Measurements from ENCODE around the gene TUBB. TPM values are rescaled to one million over a fixed set of nuclear protein-coding genes. Genes with fewer than 3 reads are reported as not detected.

The TUBB gene
- polyA plus RNA-seq, 1 of the 3 experiments (the other 2 are of a cell fraction): 1,037 TPM

GRCh38 chr6:30725713-30726505 lies 5.8 kb downstream of the TUBB start (continued):
- no peak for TF ChIP-seq REST (IDR thresholded peaks at IDR 0.05; ENCODE audit: low read depth, low read length)
- TF ChIP-seq RCOR1 (IDR thresholded peaks at IDR 0.05; ENCODE audit: low read length): no peak
- TF ChIP-seq FOSL2 (IDR thresholded peaks at IDR 0.05; ENCODE audit: borderline replicate concordance, low read depth): no peak; the same call in 1 of the 2 replicates
- 0 out of 2 replicates have a peak, but pooled peaks have one; percentile 41 for TF ChIP-seq ELF1 (IDR thresholded peaks at IDR 0.05)
- TF ChIP-seq EZH2phosphoT487 (IDR thresholded peaks at IDR 0.05; ENCODE audit: borderline replicate concordance, low read depth): no peak
- TF ChIP-seq NFIC (IDR thresholded peaks at IDR 0.05; ENCODE audit: borderline replicate concordance): peak; percentile 31; the same call in 1 of the 2 replicates
- TF ChIP-seq FOXM1 (IDR thresholded peaks at IDR 0.05; ENCODE audit: low read depth): no peak
- TF ChIP-seq SIN3A (IDR thresholded peaks at IDR 0.05; ENCODE audit: borderline replicate concordance, low read depth, low read length): peak; percentile 75; the same call in 1 of the 2 replicates
- TF ChIP-seq TEAD4 (IDR thresholded peaks at IDR 0.05; ENCODE audit: borderline replicate concordance, insufficient read depth): no peak
- no peak for TF ChIP-seq RFX5 (IDR thresholded peaks at IDR 0.05; ENCODE audit: low read length)
- no peak for TF ChIP-seq MEF2A (IDR thresholded peaks at IDR 0.05; ENCODE audit: borderline replicate concordance, low read depth)

GRCh38 chr6:30726506-30727413 lies 6.6 kb downstream of the TUBB start:
- peaks cover 42% of the 10 kb centered on the region for H3K79me2 ChIP-seq (ENCODE audit: insufficient read depth)
- H4K20me1 ChIP-seq (ENCODE audit: insufficient read depth): peaks cover 57% of the 10 kb centered on the region
- H2AFZ ChIP-seq (ENCODE audit: low read depth): no peak overlapping the region
- H3K4me1 ChIP-seq (ENCODE audit: control insufficient read depth in 1 of 2, insufficient read depth in 2 of 2, low read depth in 1 of 2, low read length in 1 of 2): peaks cover 21 to 31% of the 10 kb centered on the region in 2 experiments
- 95% methylated on average over 11 of the region's 11 CpGs for WGBS (ENCODE audit: low lambda C conversion rate)
- peaks cover 56 to 59% of the 10 kb centered on the region in 2 experiments for H3K36me3 ChIP-seq (replicated peaks in 1 of 2; ENCODE audit: control insufficient read depth in 1 of 2, insufficient read depth in 2 of 2, low read length in 1 of 2)
- no peak overlapping the region for H3K4me3 ChIP-seq (ENCODE audit: low read depth in 2 of 2, low read length in 1 of 2)
- no peaks in the 10 kb centered on the region for H3K9me2 ChIP-seq
- DNase-seq: no peak
- TF ChIP-seq SIN3A (IDR thresholded peaks at IDR 0.05; ENCODE audit: borderline replicate concordance, low read depth, low read length) (0 out of 2 replicates have a peak, but pooled peaks have one; percentile 15), USF2 (IDR thresholded peaks at IDR 0.05; ENCODE audit: borderline replicate concordance, low read depth, low read length) (no peak), POLR2AphosphoS5 (IDR thresholded peaks at IDR 0.05; ENCODE audit: low read depth, low read length) (peak; percentile 42; the same call in 1 of the 2 replicates), ELF1 (IDR thresholded peaks at IDR 0.05) (0 out of 2 replicates have a peak, but pooled peaks have one; percentile 1)
- H3K9me3 ChIP-seq: no peaks in the 10 kb centered on the region
- no peak overlapping the region for H3K9ac ChIP-seq
- POLR2A ChIA-PET: interaction anchor here (0.6 to 1.9 kb wide), 8 partner anchors 13 to 112 kb away, joined by 3 to 8 read pairs (median 3); partner anchors contain the start of gene DHX16
- CTCF ChIA-PET: interaction anchor here (1.1 to 42.4 kb wide), 4 partner anchors 10 to 186 kb away, joined by 3 to 838 read pairs (median 3); partner anchors contain the start of genes DHX16, MDC1, NRM and PPP1R18
- no peak overlapping the region for H3K4me2 ChIP-seq
- no peaks in the 10 kb centered on the region for H3K27me3 ChIP-seq (ENCODE audit: insufficient read depth)
- H3F3A ChIP-seq (replicated peaks; ENCODE audit: insufficient read depth): peaks cover 92% of the 10 kb centered on the region
- peak overlapping the region in 1 of 2 experiments; percentile 62; a peak in 2 of 4 replicates for H3K27ac ChIP-seq (ENCODE audit: low read depth in 2 of 2, low read length in 1 of 2)
